Measurements from ENCODE around the gene CXXC4.

DNA sequence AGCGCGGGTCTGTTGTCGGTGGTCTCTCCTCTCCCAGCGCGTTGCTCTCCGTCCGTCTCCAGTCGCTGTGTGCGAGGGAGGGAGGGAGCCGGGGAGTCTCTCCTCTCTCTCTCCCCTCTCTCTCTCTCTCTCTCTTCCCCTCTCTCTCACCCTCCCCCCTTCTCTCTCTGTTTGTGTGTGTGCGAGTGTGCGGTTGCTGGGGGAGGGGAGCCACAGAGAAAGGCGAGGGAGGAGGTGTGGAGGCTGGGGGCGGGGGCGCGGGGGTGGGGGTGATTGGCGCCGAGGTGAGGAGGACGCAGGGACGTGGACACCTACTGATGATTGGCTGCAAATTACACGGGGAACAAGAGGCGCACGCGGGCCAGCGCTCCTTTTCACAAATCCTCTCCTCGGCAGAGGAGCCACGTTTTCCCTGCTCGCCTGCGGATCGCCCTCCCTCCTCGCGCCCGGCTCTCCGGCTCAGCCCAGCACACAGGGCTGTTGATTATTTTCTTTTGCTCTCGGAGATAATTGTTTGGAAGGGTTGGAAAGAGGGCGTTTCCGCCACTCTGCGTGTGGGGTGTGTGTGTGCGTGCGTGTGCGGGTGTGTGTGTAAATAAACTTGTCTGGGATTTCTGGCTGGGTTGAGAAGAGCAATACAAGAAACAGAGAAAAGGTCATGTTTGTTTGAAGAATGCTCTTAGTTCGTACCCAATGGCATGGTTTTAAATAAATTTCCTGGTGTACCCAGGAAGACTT lies at the start of gene CXXC4:
- TF ChIP-seq POLR2AphosphoS5 (IDR thresholded peaks at IDR 0.05; ENCODE audit: low read depth) (peak; percentile 45), EZH2 (IDR thresholded peaks at IDR 0.05; ENCODE audit: low read depth, unreplicated experiment) (no peak), EZH2phosphoT487 (IDR thresholded peaks at IDR 0.05; ENCODE audit: unreplicated experiment) (no peak), ZNF331 (CRISPR knock-in tag; IDR thresholded peaks at IDR 0.05; ENCODE audit: low read depth) (no peak), ZNF114 (CRISPR knock-in tag; IDR thresholded peaks at IDR 0.05) (no peak), CREB1 (CRISPR knock-in tag; IDR thresholded peaks at IDR 0.05; ENCODE audit: low read depth) (peak; percentile 71), JUNB (IDR thresholded peaks at IDR 0.05; ENCODE audit: unreplicated experiment) (no peak), NANOG (IDR thresholded peaks at IDR 0.05; ENCODE audit: borderline replicate concordance) (no peak), STAT1 (IDR thresholded peaks at IDR 0.05; ENCODE audit: unreplicated experiment) (no peak)
- TF ChIP-seq, protein P1, sequence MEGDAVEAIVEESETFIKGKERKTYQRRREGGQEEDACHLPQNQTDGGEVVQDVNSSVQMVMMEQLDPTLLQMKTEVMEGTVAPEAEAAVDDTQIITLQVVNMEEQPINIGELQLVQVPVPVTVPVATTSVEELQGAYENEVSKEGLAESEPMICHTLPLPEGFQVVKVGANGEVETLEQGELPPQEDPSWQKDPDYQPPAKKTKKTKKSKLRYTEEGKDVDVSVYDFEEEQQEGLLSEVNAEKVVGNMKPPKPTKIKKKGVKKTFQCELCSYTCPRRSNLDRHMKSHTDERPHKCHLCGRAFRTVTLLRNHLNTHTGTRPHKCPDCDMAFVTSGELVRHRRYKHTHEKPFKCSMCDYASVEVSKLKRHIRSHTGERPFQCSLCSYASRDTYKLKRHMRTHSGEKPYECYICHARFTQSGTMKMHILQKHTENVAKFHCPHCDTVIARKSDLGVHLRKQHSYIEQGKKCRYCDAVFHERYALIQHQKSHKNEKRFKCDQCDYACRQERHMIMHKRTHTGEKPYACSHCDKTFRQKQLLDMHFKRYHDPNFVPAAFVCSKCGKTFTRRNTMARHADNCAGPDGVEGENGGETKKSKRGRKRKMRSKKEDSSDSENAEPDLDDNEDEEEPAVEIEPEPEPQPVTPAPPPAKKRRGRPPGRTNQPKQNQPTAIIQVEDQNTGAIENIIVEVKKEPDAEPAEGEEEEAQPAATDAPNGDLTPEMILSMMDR (conservative IDR thresholded peaks at IDR 0.05; ENCODE audit: low read depth in 2 of 2) = no peak
- TF ChIP-seq, protein P2, sequence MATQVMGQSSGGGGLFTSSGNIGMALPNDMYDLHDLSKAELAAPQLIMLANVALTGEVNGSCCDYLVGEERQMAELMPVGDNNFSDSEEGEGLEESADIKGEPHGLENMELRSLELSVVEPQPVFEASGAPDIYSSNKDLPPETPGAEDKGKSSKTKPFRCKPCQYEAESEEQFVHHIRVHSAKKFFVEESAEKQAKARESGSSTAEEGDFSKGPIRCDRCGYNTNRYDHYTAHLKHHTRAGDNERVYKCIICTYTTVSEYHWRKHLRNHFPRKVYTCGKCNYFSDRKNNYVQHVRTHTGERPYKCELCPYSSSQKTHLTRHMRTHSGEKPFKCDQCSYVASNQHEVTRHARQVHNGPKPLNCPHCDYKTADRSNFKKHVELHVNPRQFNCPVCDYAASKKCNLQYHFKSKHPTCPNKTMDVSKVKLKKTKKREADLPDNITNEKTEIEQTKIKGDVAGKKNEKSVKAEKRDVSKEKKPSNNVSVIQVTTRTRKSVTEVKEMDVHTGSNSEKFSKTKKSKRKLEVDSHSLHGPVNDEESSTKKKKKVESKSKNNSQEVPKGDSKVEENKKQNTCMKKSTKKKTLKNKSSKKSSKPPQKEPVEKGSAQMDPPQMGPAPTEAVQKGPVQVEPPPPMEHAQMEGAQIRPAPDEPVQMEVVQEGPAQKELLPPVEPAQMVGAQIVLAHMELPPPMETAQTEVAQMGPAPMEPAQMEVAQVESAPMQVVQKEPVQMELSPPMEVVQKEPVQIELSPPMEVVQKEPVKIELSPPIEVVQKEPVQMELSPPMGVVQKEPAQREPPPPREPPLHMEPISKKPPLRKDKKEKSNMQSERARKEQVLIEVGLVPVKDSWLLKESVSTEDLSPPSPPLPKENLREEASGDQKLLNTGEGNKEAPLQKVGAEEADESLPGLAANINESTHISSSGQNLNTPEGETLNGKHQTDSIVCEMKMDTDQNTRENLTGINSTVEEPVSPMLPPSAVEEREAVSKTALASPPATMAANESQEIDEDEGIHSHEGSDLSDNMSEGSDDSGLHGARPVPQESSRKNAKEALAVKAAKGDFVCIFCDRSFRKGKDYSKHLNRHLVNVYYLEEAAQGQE (IDR thresholded peaks at IDR 0.05; ENCODE audit: unreplicated experiment) = peak; percentile 28
- TF ChIP-seq, protein P3, sequence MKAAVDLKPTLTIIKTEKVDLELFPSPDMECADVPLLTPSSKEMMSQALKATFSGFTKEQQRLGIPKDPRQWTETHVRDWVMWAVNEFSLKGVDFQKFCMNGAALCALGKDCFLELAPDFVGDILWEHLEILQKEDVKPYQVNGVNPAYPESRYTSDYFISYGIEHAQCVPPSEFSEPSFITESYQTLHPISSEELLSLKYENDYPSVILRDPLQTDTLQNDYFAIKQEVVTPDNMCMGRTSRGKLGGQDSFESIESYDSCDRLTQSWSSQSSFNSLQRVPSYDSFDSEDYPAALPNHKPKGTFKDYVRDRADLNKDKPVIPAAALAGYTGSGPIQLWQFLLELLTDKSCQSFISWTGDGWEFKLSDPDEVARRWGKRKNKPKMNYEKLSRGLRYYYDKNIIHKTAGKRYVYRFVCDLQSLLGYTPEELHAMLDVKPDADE (IDR thresholded peaks at IDR 0.05) = no peak; the same call in 1 of the 2 replicates
